HCT116 (cell line): ENCODE measurements around the gene LLCFC1. TPM values are rescaled to one million over a fixed set of nuclear protein-coding genes. Genes with fewer than 3 reads are reported as not detected.

Source experiments
- ATAC-seq: fragments of 200-7000 bp; cut with Tn5 transposase; 2 replicates; pipeline ENCODE4 v1.9.1; 2020; ENCODE audit warnings: mild to moderate bottlenecking, moderate library complexity
- BruUV-seq: library from RNA; stranded (reverse); fragments of 400-500 nt; replicated peaks from 2 replicates; lab custom pipeline; 2021; lab: Mats Ljungman, UMichigan
- CTCF ChIA-PET: fragments of 300-600 bp; sonication (Branson Sonifier 250); formaldehyde crosslinking; loops from one replicate; lab custom pipeline; 2021; ENCODE audit warnings: antibody characterized with exemption; lab: Charles Lee
- POLR2A ChIA-PET: fragments of 300-600, 350-600 bp; sonication (Branson Sonifier 250); formaldehyde crosslinking; loops from one replicate; lab custom pipeline; 2021; ENCODE audit warnings: antibody characterized with exemption; lab: Charles Lee
- RAD21 ChIA-PET, 2 experiments: fragments of 300-600 bp; sonication (Branson Sonifier 250); formaldehyde crosslinking; loops; one replicate each; lab custom pipeline; 2023; ENCODE audit warnings: low total read pairs in 2 of 2; ENCODE audit not compliant: uncharacterized antibody in 2 of 2, unreplicated experiment in 2 of 2, low non-redundant PET in 1 of 2; lab: Charles Lee
- DNase-seq: peaks from one replicate; pipeline ENCODE4 v3.0.0-alpha.2; 2010; ENCODE audit warnings: low read depth, low spot score
- H2AFZ ChIP-seq: fragments of 200-600 bp; shearing (Covaris generic), sonication (generic); 2 replicates; pipeline ENCODE4 v1.6.1; 2017; ENCODE audit warnings: low read depth, mixed run types, mixed read lengths, antibody characterized with exemption, low read length; ENCODE audit not compliant: poor library complexity, severe bottlenecking
- H3K27ac ChIP-seq: 2 replicates; pipeline ENCODE4 v1.5.1; 2012; ENCODE audit warnings: low read depth, low read length
- H3K27me3 ChIP-seq: fragments of 200-600 bp; sonication (generic); 2 replicates; pipeline ENCODE4 v1.6.1; 2016; ENCODE audit warnings: mixed run types, low read length, mixed read lengths; ENCODE audit not compliant: insufficient read depth
- H3K36me3 ChIP-seq, 2 experiments: fragments of 200-500 bp in 1 of 2; fragments of 200-600 bp in 1 of 2; sonication (Bioruptor generic) in 1 of 2; sonication (generic) in 1 of 2; 2 replicates each; pipeline versions ENCODE4 v1.5.1 to v1.6.1; 2014 to 2016; ENCODE audit warnings: low read length in 2 of 2, inconsistent platforms in 1 of 2, mixed read lengths in 1 of 2, mixed run types in 1 of 2; ENCODE audit not compliant: insufficient read depth in 2 of 2, control insufficient read depth in 1 of 2
- H3K4me1 ChIP-seq, 2 experiments: fragments of 200-600 bp in 1 of 2; sonication (generic) in 1 of 2; 2 replicates each; pipeline versions ENCODE4 v1.5.1 to v1.6.1; 2012 to 2017; ENCODE audit warnings: low read length in 2 of 2, inconsistent platforms in 1 of 2, mild to moderate bottlenecking in 1 of 2, mixed read lengths in 1 of 2, mixed run types in 1 of 2, moderate library complexity in 1 of 2; ENCODE audit not compliant: insufficient read depth in 2 of 2, control insufficient read depth in 1 of 2
- H3K4me2 ChIP-seq: fragments of 200-600 bp; sonication (generic); 2 replicates; pipeline ENCODE4 v1.6.1; 2017; ENCODE audit warnings: mixed run types, low read length, mixed read lengths
- H3K4me3 ChIP-seq, 2 experiments: fragments of 200-600 bp in 1 of 2; sonication (generic) in 1 of 2; replicated peaks in 1 of 2; 2 replicates each; pipeline ENCODE4 v1.5.1; 2011 to 2016; ENCODE audit warnings: low read length in 2 of 2, control low read depth in 1 of 2, low read depth in 1 of 2, mild to moderate bottlenecking in 1 of 2, mixed read lengths in 1 of 2, mixed run types in 1 of 2
- H3K79me2 ChIP-seq: fragments of 200-600 bp; sonication (generic); 2 replicates; pipeline ENCODE4 v1.6.1; 2017; ENCODE audit warnings: mild to moderate bottlenecking, mixed run types, low read length, moderate library complexity, mixed read lengths; ENCODE audit not compliant: insufficient read depth
- H3K9ac ChIP-seq: fragments of 200-600 bp; sonication (generic); 2 replicates; pipeline ENCODE4 v1.6.1; 2016; ENCODE audit warnings: low read length, mixed read lengths
- H3K9me2 ChIP-seq: fragments of 200-600 bp; sonication (generic), shearing (Covaris generic); 2 replicates; pipeline ENCODE4 v1.6.1; 2017; ENCODE audit warnings: mixed run types, mild to moderate bottlenecking, moderate library complexity; ENCODE audit not compliant: insufficient read depth
- H3K9me3 ChIP-seq, 2 experiments: fragments of 200-500 bp in 1 of 2; fragments of 200-600 bp in 1 of 2; sonication (Bioruptor generic) in 1 of 2; sonication (generic) in 1 of 2; 2 replicates each; pipeline ENCODE4 v1.6.1; 2014 to 2017; ENCODE audit warnings: low read length in 2 of 2, mixed read lengths in 2 of 2, inconsistent platforms in 1 of 2, low read depth in 1 of 2, mild to moderate bottlenecking in 1 of 2, mixed run types in 1 of 2, moderate library complexity in 1 of 2; ENCODE audit not compliant: control insufficient read depth in 1 of 2, insufficient read depth in 1 of 2
- H4K20me1 ChIP-seq: fragments of 200-600 bp; sonication (generic), shearing (Covaris generic); 2 replicates; pipeline ENCODE4 v1.6.1; 2017; ENCODE audit warnings: mixed run types, mild to moderate bottlenecking, moderate library complexity; ENCODE audit not compliant: insufficient read depth
- CEBPB ChIP-seq: IDR thresholded peaks from 2 replicates; pipeline ENCODE4 v1.6.1; 2012; ENCODE audit warnings: low read depth
- JUND ChIP-seq: IDR thresholded peaks from 2 replicates; pipeline ENCODE4 v1.6.1; 2012
- RAD21 ChIP-seq: IDR thresholded peaks from 2 replicates; pipeline ENCODE4 v1.6.1; 2012; ENCODE audit warnings: low read depth, mild to moderate bottlenecking
- SIN3A ChIP-seq: IDR thresholded peaks from 2 replicates; pipeline ENCODE4 v1.6.1; 2012; ENCODE audit warnings: low read depth
- TCF7L2 ChIP-seq: IDR thresholded peaks from 2 replicates; pipeline ENCODE4 v1.7.0; 2011; ENCODE audit warnings: borderline replicate concordance, inconsistent platforms; ENCODE audit not compliant: insufficient read depth, insufficient read length; ENCODE audit errors: extremely low read depth
- YY1 ChIP-seq: IDR thresholded peaks from 2 replicates; pipeline ENCODE4 v1.6.1; 2011; ENCODE audit warnings: low read length, low read depth, moderate library complexity, mild to moderate bottlenecking; ENCODE audit not compliant: insufficient replicate concordance; ENCODE audit errors: extremely low read depth
- intact Hi-C: fragments of 100-400 bp; cut with micrococcal nuclease; formaldehyde crosslinking; loops from 2 replicates; pipeline ENCODE4 v1.10.0; 2022
- total RNA-seq: library from RNA; stranded (reverse); gene quantifications from one replicate; pipeline ENCODE4 v1.2.1, GENCODE V29; 2021; ENCODE audit not compliant: unreplicated experiment
- TF ChIP-seq, protein P1 (sequence below): IDR thresholded peaks from 2 replicates; pipeline ENCODE4 v1.6.1; 2012
- TF ChIP-seq, protein P2 (sequence below), 3 experiments: fragments of 200-600 bp in 1 of 3; sonication (generic) in 1 of 3; IDR thresholded peaks in 2 of 3; conservative IDR thresholded peaks in 1 of 3; 2 replicates each; pipeline ENCODE4 v1.5.1; 2012 to 2017; ENCODE audit warnings: low read depth in 2 of 3, low read length in 2 of 3, antibody characterized with exemption in 1 of 3, borderline replicate concordance in 1 of 3, control low read depth in 1 of 3, mild to moderate bottlenecking in 1 of 3, mixed read lengths in 1 of 3, mixed run types in 1 of 3, moderate library complexity in 1 of 3; ENCODE audit not compliant: insufficient read depth in 1 of 3

The LLCFC1 gene
- total RNA-seq, 1 experiment from 2014 or later = not detected

DNA sequence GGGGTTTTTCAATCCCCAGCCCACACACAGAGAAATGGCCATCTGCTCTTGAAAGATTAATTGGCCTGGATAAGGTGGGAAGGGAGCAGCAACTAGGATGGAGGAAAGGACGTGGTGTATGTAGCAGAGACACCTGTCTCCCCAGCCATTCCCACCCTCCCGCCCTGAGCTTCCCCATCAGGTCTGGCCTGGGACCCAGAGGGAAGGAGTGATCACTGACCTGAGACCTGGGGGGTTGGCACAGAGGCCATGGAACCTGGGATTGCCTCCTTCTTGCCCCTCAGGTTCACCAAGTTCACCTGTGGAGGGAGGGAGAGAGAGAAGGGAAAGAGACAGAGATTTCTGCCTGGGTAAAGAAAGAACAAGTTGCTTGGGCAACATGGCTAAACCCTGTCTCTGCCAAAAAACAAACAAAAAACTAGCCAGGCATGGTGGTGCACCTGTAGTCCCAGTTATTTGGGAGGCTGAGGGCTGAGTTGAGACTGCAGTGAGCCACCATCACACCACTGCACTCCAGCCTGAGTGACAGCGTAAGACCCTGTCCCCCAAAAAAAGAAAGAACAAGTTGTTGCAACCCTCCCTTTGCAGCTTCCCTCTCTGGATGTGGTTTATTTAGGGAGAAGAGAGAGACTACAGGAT, 42.4 kb upstream of the LLCFC1 start:
- H3K9me3 ChIP-seq = no peaks in the 10 kb centered on the region
- no peaks in the 10 kb centered on the region for H3K36me3 ChIP-seq
- no peak overlapping the region for H3K4me3 ChIP-seq
- intact Hi-C loops = no loop called here
- no peaks in the 10 kb centered on the region for H3K79me2 ChIP-seq
- H3K27ac ChIP-seq = no peak overlapping the region
- H3K9me2 ChIP-seq = no peaks in the 10 kb centered on the region
- no peaks in the 10 kb centered on the region for H4K20me1 ChIP-seq
- ChIA-PET RAD21 (no interaction called here), POLR2A (no interaction called here), CTCF (no interaction called here)
- no TSS peak for BruUV-seq
- H3K4me2 ChIP-seq = no peak overlapping the region
- peaks cover 35% of the 10 kb centered on the region for H3K27me3 ChIP-seq
- no peak for TF ChIP-seq CEBPB
- TF ChIP-seq, protein P1, sequence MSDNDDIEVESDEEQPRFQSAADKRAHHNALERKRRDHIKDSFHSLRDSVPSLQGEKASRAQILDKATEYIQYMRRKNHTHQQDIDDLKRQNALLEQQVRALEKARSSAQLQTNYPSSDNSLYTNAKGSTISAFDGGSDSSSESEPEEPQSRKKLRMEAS = no peak
- no peak for TF ChIP-seq YY1
- TF ChIP-seq TCF7L2 = no peak
- no peak for TF ChIP-seq JUND
- TF ChIP-seq, protein P2, sequence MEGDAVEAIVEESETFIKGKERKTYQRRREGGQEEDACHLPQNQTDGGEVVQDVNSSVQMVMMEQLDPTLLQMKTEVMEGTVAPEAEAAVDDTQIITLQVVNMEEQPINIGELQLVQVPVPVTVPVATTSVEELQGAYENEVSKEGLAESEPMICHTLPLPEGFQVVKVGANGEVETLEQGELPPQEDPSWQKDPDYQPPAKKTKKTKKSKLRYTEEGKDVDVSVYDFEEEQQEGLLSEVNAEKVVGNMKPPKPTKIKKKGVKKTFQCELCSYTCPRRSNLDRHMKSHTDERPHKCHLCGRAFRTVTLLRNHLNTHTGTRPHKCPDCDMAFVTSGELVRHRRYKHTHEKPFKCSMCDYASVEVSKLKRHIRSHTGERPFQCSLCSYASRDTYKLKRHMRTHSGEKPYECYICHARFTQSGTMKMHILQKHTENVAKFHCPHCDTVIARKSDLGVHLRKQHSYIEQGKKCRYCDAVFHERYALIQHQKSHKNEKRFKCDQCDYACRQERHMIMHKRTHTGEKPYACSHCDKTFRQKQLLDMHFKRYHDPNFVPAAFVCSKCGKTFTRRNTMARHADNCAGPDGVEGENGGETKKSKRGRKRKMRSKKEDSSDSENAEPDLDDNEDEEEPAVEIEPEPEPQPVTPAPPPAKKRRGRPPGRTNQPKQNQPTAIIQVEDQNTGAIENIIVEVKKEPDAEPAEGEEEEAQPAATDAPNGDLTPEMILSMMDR (IDR thresholded peaks at IDR 0.05 in 2 of 3, conservative IDR thresholded peaks at IDR 0.05 in 1 of 3; ENCODE audit: borderline replicate concordance in 1 of 3, insufficient read depth in 1 of 3, low read depth in 2 of 3, low read length in 2 of 3) = no peak
- no peak for TF ChIP-seq SIN3A
- no peak for TF ChIP-seq RAD21
- no peaks in the 10 kb centered on the region for H3K4me1 ChIP-seq
- no peak overlapping the region for H3K9ac ChIP-seq
- no peak overlapping the region for H2AFZ ChIP-seq
- no peak for ATAC-seq
- no peak for DNase-seq
